ENCODE data around the gene TBX4. TPM values are rescaled to one million over a fixed set of nuclear protein-coding genes. Genes with fewer than 3 reads are reported as not detected.
"Not testable (repeated sequence)": the region's sequence is repeated elsewhere in the genome, so short reads cannot be mapped to it uniquely, and the experiment has no call there.

The TBX4 gene
- total RNA-seq, 1 experiment from 2014 or later, result not detected

GRCh38 chr17:61448042-61448441 lies 4.2 kb upstream of the TBX4 start:
- H3K27ac Mint-ChIP-seq, result no peak overlapping the region
- no peaks in the 10 kb centered on the region for H4K20me1 ChIP-seq (ENCODE audit: control insufficient read depth, insufficient read depth, insufficient read length)
- no peak for DNase-seq
- no peak overlapping the region for H3K56ac ChIP-seq (ENCODE audit: insufficient read length, low read depth, low read length)
- H3T11ph ChIP-seq (ENCODE audit: low read length), result no peak overlapping the region
- no peak overlapping the region for H4K5ac ChIP-seq (ENCODE audit: insufficient read length, low read depth, low read length)
- no peak overlapping the region for H2AK5ac ChIP-seq (ENCODE audit: insufficient read length, low read length)
- no peak overlapping the region for H2AFZ ChIP-seq (ENCODE audit: low read length)
- H2BK12ac ChIP-seq (ENCODE audit: insufficient read length, low read depth, low read length), result no peak overlapping the region
- peaks cover 87% of the 10 kb centered on the region for H3K27me3 Mint-ChIP-seq (ENCODE audit: low read depth)
- H3K79me2 ChIP-seq (ENCODE audit: insufficient read depth, low read length), result no peaks in the 10 kb centered on the region
- no peak overlapping the region for H3K27ac ChIP-seq (ENCODE audit: insufficient read length, low read depth, low read length)
- H3K14ac ChIP-seq (ENCODE audit: insufficient read depth, low read length), result no peak overlapping the region
- no peaks in the 10 kb centered on the region for H3K79me1 ChIP-seq (ENCODE audit: insufficient read depth, low read depth, low read length, poor library complexity, severe bottlenecking)
- no peak overlapping the region for H2BK20ac ChIP-seq (ENCODE audit: low read depth, low read length, poor library complexity, severe bottlenecking)
- H3K4me3 Mint-ChIP-seq, result no peak overlapping the region
- H4K91ac ChIP-seq (ENCODE audit: insufficient read length, low read depth, low read length), result no peak overlapping the region
- WGBS (ENCODE audit: extremely low coverage, insufficient read length, low lambda C conversion rate), result no CpG with 5 or more reads among the region's 2 CpGs
- H3K4me1 Mint-ChIP-seq, result peaks cover 27 to 38% of the 10 kb centered on the region in 2 experiments
- no peaks in the 10 kb centered on the region for H3K9me3 ChIP-seq (ENCODE audit: control insufficient read depth, low read depth, low read length)
- H2BK5ac ChIP-seq (ENCODE audit: insufficient read length, low read length), result no peak overlapping the region
- no peaks in the 10 kb centered on the region for H3K36me3 Mint-ChIP-seq (ENCODE audit: insufficient read depth in 1 of 3, low read depth in 3 of 3)
- H2BK15ac ChIP-seq (ENCODE audit: low read depth, low read length), result no peak overlapping the region
- H3K4me1 ChIP-seq (ENCODE audit: insufficient read depth, low read length), result no peaks in the 10 kb centered on the region
- no peak overlapping the region for H2BK120ac ChIP-seq (ENCODE audit: low read depth, low read length, poor library complexity, severe bottlenecking)
- no peak overlapping the region for H3K4ac ChIP-seq (ENCODE audit: low read depth, low read length)
- no peaks in the 10 kb centered on the region; a peak in 1 of 5 replicates for H3K9me3 Mint-ChIP-seq
- no peak overlapping the region for H3K18ac ChIP-seq (ENCODE audit: insufficient read length, low read depth, low read length)
- H3K9ac ChIP-seq (ENCODE audit: extremely low read depth, insufficient read length, low read length), result no peak overlapping the region
- no peak for TF ChIP-seq CTCF (conservative IDR thresholded peaks at IDR 0.05)
- no peak overlapping the region for H3K4me2 ChIP-seq (ENCODE audit: insufficient read depth, insufficient read length, low read length)
- no peak overlapping the region for H3K23ac ChIP-seq (ENCODE audit: insufficient read length, low read depth, low read length)
- no peak overlapping the region for H4K8ac ChIP-seq (replicated peaks; ENCODE audit: insufficient read length, low read depth, low read length)
- H3K27me3 ChIP-seq (ENCODE audit: insufficient read depth, low read length), result peaks cover 30% of the 10 kb centered on the region
- H3K23me2 ChIP-seq (ENCODE audit: insufficient read length, low read depth, low read length, poor library complexity, severe bottlenecking), result peaks cover 13% of the 10 kb centered on the region

GRCh38 chr17:61449140-61449539 lies 3.1 kb upstream of the TBX4 start:
- H3K9ac ChIP-seq (ENCODE audit: extremely low read depth, insufficient read length, low read length); H3K27ac ChIP-seq (ENCODE audit: insufficient read length, low read depth, low read length); H2AK5ac ChIP-seq (ENCODE audit: insufficient read length, low read length); H3K9me3 ChIP-seq (ENCODE audit: control insufficient read depth, low read depth, low read length); H3K4me3 Mint-ChIP-seq; H3T11ph ChIP-seq (ENCODE audit: low read length); H3K9me3 Mint-ChIP-seq; H3K23ac ChIP-seq (ENCODE audit: insufficient read length, low read depth, low read length); H2BK20ac ChIP-seq (ENCODE audit: low read depth, low read length, poor library complexity, severe bottlenecking); H3K4me2 ChIP-seq (ENCODE audit: insufficient read depth, insufficient read length, low read length); H3K18ac ChIP-seq (ENCODE audit: insufficient read length, low read depth, low read length); H2BK12ac ChIP-seq (ENCODE audit: insufficient read length, low read depth, low read length); H2BK15ac ChIP-seq (ENCODE audit: low read depth, low read length); H3K27ac Mint-ChIP-seq; H4K8ac ChIP-seq (replicated peaks; ENCODE audit: insufficient read length, low read depth, low read length); H4K91ac ChIP-seq (ENCODE audit: insufficient read length, low read depth, low read length); H3K36me3 Mint-ChIP-seq (ENCODE audit: insufficient read depth in 1 of 3, low read depth in 3 of 3); H3K79me2 ChIP-seq (ENCODE audit: insufficient read depth, low read length); H4K20me1 ChIP-seq (ENCODE audit: control insufficient read depth, insufficient read depth, insufficient read length); H4K5ac ChIP-seq (ENCODE audit: insufficient read length, low read depth, low read length); H2BK5ac ChIP-seq (ENCODE audit: insufficient read length, low read length); H3K14ac ChIP-seq (ENCODE audit: insufficient read depth, low read length); H3K56ac ChIP-seq (ENCODE audit: insufficient read length, low read depth, low read length); H3K4ac ChIP-seq (ENCODE audit: low read depth, low read length); H2BK120ac ChIP-seq (ENCODE audit: low read depth, low read length, poor library complexity, severe bottlenecking); H3K79me1 ChIP-seq (ENCODE audit: insufficient read depth, low read depth, low read length, poor library complexity, severe bottlenecking); DNase-seq; H3K4me1 ChIP-seq (ENCODE audit: insufficient read depth, low read length); H2AFZ ChIP-seq (ENCODE audit: low read length): not testable (repeated sequence)
- Mint-ChIP-seq H3K4me1 (peaks cover 28 to 36% of the 10 kb centered on the region in 2 experiments), H3K27me3 (ENCODE audit: low read depth) (peaks cover 93% of the 10 kb centered on the region)
- peaks cover 38% of the 10 kb centered on the region for H3K27me3 ChIP-seq (ENCODE audit: insufficient read depth, low read length)
- H3K23me2 ChIP-seq (ENCODE audit: insufficient read length, low read depth, low read length, poor library complexity, severe bottlenecking), result peaks cover 13% of the 10 kb centered on the region
- WGBS (ENCODE audit: extremely low coverage, insufficient read length, low lambda C conversion rate), result no CpG with 5 or more reads among the region's 4 CpGs

Measured in H9 (cell line).